Measurements from ENCODE around the gene GRIN1.

GRCh38 chr9:137114220-137114612 is 24.7 kb upstream of the GRIN1 start:
- TF ChIP-seq POLR2A (IDR thresholded peaks at IDR 0.05) = no peak
- TF ChIP-seq CTCF (IDR thresholded peaks at IDR 0.05) = no peak

All from right lobe of liver (tissue), 4 donors.